Activated CD8-positive, alpha-beta memory T cell treated with anti-CD3 and anti-CD28 coated beads for 4 hours (primary cell): Measurements from ENCODE around the gene TMEM161A.
"Not testable (repeated sequence)": the region's sequence is repeated elsewhere in the genome, so short reads cannot be mapped to it uniquely, and the experiment has no call there.

ENCODE experiments used
- DNase-seq, 2 donors: peaks; one replicate each; pipeline ENCODE4 v3.0.0-alpha.2; 2020; ENCODE audit warnings: low read depth in 2 of 2

Gene TMEM161A

DNA sequence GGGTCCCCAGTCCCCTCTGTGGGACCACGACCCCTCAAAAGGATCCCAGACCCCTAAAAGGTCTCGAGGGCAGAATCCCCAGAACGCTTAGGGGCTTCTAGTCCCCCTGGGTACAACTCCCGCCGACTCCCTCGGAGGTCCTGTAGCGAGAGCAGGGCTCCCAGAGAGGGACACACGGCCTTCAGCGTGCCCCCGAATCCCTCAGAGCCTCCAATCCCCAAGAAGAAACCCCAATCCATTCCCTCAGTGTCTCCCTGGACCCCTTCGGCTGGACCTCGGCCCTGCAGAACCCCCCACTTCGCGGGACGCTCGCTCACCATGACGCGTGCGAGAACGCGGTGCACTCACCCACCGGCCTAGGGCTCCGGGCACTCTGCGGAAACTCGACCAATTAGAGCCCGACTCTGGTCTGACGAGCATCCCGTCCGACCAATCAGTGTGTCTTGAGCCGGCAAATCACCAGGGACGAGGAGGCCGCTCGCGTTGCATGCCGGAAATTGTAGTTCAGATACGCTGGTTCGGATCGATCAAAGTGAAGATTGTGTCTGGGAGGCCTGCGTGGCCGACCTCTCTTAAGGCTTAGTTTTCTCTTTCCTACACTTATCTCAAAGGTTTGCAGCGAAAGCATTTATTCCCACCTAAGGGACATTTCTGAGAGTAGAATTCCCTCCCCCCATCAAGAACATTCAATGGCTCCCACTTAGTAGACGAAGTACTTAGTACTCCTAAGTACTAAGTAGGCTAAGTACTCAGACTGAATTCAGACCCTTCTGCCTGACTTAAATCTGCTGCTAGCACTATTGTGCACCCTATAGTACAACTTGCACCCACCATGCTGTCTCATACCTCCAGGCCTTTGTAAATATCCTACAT lies at the start of gene TMEM161A:
TMEM161A (minus strand) TSS at position 370 of the 873 bp plus-strand sequence; CDS start at position 320, 50 bp downstream.
- DNase-seq, result peak; percentile 89 to 93

DNA sequence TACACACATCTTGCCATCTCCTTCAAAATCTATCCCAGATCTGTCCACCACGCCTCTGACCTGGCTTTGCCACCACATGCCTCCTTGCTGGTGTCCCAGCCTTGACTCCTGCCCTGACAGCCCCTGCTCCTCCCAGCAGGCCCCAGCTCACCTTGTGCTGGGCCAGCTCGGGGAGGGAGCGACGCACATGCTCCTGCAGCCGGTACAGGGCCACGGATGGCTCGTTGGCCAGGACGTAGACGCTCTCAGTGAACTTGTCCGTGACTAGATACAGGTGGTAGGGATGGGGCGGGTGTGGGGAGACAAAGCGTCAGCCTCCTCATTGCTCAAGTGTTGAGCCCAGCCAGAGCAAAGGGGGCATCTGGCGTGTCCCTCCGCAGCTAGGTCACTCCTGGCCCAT lies 48.5 kb upstream of the TMEM161A start:
- DNase-seq, result no peak

DNA sequence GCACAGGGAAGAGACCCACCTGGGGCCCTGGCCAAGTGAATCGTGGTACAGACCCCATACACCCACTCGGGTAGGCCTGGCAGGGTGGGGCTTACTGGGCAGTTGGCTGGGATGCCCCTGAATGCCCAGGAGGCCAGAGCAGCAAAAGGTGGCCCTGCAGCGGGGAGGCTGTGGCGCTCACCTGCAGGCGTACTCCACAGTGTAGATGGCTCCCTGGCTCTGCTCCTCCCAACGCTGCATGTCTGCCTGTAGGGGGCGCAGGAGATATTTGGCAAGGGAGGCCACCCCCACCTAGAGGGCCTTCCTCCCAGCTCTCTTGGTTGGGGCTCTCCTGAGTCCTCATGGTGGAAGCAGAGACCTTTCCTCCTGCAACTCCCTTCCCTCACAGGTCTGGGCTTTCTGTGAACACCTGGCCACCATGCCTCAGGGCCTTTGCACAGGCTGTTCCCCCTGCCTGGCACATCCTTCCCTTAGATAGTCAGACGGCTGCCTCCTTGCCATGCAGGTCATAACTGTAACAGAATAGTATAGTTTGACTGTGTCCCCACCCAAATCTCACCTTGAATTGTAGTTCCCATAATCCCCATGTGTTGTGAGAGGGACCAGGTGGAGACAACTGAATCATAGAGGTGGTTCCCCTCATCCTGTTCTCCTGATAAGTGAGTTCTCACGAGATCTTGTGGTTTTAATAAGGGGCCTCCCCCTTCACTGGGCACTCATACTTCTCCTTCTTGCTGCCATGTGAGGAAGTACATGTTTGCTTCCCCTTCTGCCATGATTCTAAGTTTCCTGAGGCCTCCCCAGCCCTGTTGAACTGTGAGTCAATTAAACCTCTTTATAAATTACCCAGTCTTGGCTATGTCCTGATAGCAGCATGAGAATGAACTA lies 47.8 kb upstream of the TMEM161A start:
- peak; percentile 36 to 57 for DNase-seq

DNA sequence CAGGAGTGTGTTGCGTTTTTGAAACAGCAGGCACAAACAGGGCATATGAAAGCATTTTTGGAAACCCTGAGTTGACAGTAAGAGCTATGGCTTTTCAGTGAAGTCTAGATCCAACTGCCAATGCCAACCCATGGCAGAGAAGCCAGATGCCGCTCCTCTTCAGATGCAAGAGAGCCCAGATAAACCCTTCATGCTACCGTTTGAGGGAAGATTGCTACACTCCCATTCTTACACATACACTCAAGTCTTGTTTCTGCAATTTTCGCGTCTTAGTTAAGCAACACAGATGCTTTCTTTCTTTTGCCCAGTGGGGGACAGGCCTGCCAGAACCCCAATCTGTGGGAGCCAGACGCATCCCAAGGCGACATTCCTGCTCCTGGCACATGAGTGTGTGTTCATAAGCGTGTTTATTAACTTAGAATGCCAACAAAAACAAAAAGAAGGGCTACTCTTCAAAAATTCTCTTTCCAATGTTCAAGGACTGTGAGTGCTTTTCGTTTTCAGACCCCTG lies 43.3 kb upstream of the TMEM161A start:
- no peak for DNase-seq

DNA sequence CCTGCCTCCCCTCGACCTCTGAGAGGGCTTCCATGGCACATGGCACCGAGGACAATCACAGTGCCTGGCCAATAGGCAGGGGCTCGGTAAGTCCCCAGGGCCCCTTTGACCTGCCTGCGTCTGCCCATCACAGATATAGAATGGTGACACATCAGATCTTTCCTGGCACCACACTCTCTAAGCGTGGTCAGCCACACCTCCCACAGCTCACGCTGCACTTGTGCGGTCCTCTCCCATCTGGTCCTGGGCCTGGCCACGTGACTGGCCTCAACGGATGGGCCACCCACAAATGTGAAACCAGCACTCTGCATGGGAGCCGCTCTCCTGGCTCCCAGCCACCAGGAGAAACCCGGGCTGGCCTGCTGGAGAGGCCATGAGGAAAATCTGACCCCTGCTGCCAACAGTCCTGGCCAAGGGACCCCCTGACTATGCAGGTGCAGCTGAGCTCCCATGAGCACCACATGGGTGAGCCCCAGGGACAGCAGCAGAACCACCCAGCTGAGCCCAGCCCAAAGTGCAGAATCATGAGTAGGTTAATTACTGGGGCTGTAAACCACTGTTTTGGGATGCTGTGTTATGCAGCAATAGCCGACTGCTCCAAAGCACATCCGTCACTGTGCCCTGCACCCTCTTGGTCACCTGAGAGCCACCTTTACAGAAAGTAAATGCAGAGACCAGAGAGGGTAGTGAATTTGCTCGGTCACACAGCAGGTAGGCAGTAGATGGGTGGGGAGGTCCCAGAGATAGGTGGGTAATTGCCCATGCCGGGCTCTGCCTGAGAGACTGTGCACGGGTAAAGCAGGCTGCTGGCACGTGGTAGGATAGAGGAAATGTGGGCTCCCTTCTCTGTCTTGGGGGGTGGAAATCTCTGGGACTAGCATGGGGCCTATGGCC lies 41.5 kb upstream of the TMEM161A start:
- no peak for DNase-seq

DNA sequence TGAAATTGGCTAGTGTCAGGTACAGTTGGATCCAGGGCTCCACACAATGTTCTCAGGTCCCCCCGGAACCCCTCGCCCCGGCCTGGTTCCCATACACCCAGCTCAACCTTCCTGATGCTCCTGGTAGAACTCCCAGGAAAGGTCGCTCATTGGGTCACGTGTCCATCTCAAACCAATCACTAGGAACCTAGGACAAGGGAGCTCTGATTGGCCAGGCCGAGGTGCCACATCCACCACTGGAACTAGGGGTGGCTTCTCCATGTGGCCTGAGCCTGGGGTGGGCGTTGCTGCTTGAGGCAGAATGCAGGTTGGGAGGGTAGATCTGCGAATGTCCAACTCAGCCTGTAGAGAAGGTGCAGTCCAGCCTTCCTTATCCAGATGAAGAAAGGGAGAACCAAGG lies 38.7 kb upstream of the TMEM161A start:
- no peak for DNase-seq

DNA sequence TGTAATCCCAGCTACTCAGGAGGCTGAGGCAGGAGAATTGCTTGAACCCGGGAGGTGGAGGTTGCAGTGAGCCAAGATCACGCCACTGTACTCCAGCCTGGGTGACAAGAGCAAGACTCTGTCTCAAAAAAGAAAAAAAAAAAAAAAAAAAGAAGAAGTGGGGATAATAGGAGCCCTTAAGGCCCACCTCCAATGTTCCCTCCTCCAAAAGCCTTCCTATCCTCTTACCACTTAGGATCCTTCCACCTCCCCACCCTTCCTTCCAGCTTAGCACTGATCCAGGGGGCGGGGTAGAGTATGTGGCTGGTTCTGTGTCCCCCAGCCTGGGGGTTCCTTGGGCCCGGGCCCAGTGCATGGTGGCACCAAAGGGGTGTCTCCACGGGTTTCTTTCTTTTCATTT lies 35.0 kb upstream of the TMEM161A start:
- DNase-seq, result not testable (repeated sequence)

DNA sequence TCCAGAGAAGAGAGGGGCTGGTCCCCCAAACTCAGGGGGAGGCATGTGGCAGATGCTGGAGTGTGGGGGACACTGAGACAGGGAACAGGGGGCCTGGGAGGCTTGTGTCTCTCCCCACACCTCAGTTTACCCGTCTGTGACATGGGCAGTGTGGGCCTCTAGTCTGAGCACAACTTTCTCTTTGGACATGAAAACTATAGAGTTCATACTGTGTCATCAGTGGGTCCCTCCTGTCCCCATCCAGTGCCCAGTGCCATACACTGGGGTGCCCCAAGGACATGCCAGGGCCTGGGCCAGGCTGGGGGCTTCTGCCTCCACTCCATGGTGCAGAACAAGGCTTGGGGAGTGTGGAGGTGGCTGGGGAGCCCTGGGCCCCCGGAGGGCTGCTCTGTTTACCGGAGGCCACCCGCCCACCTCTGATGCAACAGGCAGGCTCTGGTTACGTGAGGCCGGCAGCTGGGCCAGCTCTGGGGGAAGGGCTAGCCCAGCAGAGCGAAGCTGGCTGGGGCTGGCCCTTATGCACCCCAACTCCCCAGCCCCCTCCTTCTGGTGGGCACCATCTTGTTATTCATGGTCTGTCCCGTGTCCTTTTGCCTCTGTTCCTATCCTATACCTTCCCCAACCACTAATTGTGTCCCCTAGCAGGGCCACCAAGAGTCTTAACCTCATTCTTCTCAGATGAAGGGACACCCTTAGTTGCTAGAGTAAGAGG lies 33.7 kb upstream of the TMEM161A start:
- DNase-seq, result no peak

DNA sequence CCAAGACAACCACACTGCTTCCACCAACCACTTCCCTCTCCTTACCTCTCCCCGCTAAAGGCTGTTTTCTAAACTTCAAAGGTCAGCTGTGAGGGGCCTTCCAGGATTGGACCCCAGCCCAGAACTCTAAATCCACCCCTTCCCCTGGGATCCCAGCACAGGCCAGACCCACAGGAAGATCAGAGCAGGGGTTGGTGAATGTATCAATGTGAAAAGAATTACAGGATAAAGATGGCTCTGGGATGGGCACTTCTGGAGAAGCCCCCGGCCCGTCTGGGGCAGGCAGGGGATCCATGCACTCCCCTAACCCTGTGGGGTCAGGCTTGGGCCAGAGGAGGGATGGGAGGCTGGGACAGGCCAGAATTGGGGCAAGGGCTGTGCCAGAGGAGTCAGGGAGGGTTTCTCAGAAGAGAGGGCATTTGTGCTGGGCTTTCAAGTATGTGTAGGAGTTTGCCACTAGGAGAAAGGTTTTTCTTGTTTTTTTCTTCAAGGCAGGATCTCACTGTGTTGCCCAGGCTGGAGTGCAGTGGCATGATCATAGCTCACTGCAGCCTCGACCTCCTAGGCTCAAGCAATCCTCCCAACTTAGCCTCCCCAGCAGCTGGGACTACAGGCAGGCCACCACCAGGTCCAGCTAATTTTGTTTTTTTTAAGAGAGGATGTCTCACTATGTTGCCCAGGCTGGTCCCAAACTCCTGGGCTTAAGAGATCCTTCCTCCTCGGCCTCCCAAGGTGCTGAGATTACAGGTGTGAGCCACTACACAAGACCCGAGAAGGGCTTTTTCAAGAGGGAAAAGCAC lies 32.8 kb upstream of the TMEM161A start:
- DNase-seq, result no peak

DNA sequence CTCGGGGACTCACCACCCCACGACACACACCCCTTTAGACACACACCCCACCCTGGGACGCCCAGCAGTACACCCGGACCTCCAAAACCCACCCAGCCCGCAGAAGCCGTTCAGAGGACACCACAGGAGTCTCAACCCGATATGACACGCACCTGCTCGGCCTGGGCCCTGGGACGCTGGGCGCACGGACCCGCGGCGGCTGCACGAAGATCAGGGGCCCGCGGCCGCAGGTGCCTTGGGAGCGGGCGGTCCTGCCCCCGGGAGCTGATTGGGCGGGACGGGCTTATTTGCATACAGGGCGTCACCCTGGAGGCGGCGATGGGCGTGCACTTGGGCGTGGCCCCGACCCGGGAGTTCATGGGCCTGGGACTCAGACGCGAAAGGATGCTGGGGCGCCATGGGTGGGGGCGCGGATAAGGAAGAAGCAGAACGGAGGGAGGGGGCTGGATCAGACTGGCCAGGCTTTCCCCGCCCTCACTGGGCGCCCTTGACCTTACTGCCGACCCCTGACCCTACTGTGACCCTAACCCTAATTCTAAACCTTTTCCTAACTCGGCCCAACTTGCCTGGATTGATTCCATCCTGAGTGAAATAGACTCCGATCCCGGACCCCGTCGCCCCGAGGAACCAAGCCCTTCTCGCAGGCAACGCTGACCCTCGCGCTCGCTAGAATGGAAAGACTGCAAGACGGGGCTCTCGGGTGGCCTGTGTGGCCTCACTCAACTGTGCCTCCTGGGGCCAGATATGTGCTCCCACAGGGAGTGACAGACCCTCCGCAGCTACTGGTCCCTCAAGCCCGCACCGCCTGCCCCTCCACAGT lies 32.0 kb upstream of the TMEM161A start, which contains the start of gene MEF2B:
MEF2B (minus strand) TSS at position 211 of the 820 bp plus-strand sequence. CDS start 19,528 bp downstream, outside the sequence.
- peak; percentile 39 to 46 for DNase-seq

DNA sequence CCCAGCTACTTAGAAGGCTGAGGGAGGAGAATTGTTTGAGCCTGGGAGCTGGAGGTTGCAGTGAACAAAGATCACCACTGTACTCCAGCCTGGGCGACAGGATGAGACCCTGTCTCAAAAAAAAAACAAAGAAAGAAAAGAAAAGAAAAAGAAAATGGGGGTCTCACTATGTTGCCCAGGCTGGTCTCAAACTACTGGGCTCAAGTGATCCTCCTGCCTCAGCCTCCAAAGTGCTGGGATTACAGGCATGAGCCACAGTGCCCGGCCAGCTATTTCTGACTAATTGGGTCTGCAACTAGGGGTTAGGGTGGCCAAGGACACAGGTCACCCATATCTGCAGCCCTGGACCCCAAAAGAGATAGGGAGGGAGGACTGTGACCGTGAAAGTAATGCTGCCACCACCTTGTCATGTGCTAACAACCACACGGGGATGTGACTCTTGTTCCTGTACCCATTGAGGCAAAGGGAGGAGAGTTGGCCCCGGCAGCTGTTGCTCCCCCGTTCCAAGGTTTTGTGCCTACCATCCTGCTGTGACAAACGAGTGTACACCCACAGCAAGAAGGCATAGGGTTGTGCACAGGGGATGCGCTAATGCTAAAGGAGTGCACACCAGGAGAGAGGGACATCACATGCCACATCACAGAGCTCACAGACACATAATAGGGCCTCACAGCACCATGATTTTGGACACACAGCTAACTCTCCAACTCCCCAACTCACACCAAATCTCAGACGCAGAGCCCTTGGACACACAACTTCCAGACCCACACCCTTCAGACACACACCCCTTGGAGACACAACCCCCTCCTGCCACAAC lies 31.2 kb upstream of the TMEM161A start:
- DNase-seq, result no peak

DNA sequence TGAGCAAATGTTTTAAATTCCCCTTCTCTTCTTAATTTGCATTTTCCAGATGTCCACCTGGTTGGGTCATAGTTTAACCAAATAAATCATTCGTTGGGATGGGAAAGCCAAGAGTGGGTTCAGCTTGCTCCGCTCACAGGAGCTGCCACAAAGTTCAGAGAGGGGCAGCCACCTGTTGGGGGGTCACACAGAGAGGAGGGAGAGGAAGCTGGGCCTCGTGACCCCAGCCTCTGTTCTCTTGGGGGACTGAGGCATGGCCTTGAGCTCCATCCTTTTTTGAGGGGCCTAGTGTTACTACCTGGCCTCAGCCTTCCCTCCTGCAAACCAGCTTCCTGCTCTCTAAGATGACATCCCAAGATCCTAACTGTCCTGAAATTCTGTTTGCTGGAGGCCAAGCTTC lies 29.3 kb upstream of the TMEM161A start:
- no peak for DNase-seq

DNA sequence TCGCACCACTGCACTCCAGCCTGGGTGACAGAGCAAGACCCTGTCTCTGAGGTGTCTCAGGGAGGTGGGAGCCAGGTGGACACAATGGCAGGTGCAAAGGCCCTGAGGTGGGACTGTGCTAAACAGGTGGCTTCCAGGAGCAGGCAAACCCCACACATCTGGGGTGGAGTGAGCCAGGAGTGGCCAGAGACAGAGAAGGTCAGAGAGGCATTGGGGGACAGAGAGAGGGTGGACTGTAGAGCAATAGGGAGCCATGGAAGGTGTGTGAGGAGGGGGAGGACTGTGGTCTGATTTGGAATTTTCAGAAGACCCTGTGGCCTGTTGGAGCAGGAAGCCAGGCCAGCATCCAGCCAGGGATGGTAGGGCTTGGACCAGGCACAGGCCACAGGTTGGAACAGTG lies 27.1 kb upstream of the TMEM161A start:
- no peak for DNase-seq

DNA sequence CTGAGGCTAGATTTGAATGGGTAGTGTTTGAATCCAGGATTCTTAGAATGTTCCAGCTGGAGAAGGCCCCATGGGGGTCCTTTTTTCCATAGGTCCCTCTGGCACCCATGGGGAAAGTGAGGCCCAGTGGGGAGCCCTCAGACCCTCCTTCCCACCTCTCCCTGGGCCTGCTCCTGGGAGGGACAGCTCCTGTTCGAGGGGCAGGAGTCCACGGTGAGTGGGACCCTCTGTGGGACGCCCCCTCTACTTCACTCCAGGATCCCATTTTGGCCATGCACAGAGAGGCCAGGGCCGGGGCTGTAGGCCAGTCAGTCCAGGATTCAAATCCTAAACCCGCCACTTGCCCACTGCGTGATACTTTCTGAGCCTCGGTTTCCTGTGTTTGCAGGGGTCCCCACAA lies 24.2 kb upstream of the TMEM161A start:
- DNase-seq, result no peak

DNA sequence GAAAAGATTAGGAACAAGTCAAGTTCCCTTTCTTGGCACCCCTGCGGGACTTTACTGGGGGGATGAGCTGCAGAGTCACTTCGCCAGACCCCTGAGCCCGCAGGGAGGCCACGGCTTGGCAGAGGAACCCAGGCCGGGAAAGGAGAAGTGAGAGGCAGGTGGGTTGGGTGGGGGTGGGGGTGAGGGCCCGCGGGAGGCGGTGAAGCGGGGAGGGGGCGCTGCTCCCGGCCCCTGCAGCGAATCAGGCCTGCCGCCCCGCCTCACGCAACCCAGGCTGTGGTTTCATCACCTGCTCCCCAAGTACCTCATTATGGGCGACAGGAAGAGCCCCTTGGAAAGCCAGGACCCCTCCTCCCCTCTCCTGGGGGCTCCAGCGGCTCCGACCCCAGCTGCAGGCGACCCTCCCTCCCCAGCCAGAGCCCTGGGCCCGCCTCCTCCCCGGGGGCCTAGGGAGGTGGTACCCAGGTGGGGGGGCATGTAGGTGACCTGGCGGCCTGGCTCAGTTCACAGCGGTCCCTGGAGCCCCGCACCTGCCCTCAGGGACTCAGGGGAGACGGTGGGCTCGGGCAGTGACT lies 22.3 kb upstream of the TMEM161A start:
- no peak for DNase-seq

DNA sequence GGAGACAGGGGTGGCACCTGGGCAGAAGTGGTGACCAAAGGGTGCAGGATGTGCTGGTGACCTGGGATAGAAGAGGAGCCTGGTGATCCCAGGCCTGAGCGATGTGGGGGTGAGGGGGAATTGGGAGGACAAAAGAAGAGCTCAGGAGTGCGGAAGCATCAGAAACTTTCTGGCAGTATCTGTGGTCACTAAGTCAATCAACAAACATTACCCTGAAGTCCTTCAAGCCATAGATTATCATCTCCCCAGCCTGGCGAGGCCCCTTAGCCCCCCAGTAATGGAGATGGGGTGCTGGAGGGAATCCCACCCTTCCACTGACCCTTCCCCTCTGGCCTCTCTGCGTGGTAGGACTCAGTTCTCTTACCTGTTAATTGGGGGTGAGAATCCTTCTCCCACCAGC lies 21.3 kb upstream of the TMEM161A start:
- DNase-seq, result no peak

DNA sequence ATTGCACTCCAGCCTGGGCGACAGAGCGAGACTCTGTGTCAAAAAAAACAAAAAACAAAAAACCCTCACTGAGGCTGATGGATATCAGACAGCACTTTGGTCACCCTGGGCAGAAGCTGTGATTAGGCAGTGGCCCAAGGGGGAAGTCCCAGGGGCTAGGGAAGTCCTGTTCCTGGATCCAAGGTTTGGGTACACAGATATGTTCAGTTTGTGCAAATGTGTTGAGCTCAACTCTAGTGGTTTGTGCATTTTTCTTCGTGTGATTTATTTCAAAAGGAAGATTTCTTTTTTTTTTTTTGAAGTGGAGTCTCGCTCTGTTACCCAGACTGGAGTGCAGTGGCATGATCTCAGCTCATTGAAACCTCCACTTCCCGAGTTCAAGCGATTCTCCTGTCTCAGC lies 19.5 kb upstream of the TMEM161A start:
- no peak for DNase-seq
